ENCODE data around the gene GALNT17.
"Not testable (repeated sequence)": the region's sequence is repeated elsewhere in the genome, so short reads cannot be mapped to it uniquely, and the experiment has no call there.

The GALNT17 gene

GRCh38 chr7:71171476-71171875, 39.5 kb downstream of the GALNT17 start:
- no peak for DNase-seq

- no peak for DNase-seq
Measured at GRCh38 chr7:71173955-71174354, 42.0 kb downstream of the GALNT17 start.

GRCh38 chr7:71182438-71182935, 50.5 kb downstream of the GALNT17 start:
- no peak for DNase-seq

- DNase-seq: no peak
Measured at GRCh38 chr7:71184136-71184535, 52.2 kb downstream of the GALNT17 start.

GRCh38 chr7:71184609-71185008, 52.7 kb downstream of the GALNT17 start:
- DNase-seq: no peak

GRCh38 chr7:71186535-71187057, 54.7 kb downstream of the GALNT17 start:
- DNase-seq: no peak

- DNase-seq: no peak
Measured at GRCh38 chr7:71191771-71192170, 59.8 kb downstream of the GALNT17 start.

GRCh38 chr7:71193099-71193810, 61.3 kb downstream of the GALNT17 start:
- no peak for DNase-seq

- no peak for DNase-seq
Measured at GRCh38 chr7:71198391-71198790, 66.4 kb downstream of the GALNT17 start.

GRCh38 chr7:71198887-71199286, 66.9 kb downstream of the GALNT17 start:
- DNase-seq: no peak

GRCh38 chr7:71206184-71206583, 74.2 kb downstream of the GALNT17 start:
- no peak for DNase-seq

GRCh38 chr7:71208881-71209280, 76.9 kb downstream of the GALNT17 start:
- DNase-seq: no peak

- DNase-seq: not testable (repeated sequence)
Measured at GRCh38 chr7:71209484-71209883, 77.5 kb downstream of the GALNT17 start.

- DNase-seq: no peak
Measured at GRCh38 chr7:71210220-71210619, 78.3 kb downstream of the GALNT17 start.

GRCh38 chr7:71212433-71212832, 80.5 kb downstream of the GALNT17 start:
- not testable (repeated sequence) for DNase-seq

GRCh38 chr7:71216211-71216610, 84.3 kb downstream of the GALNT17 start:
- DNase-seq: no peak

- DNase-seq: no peak
Measured at GRCh38 chr7:71220210-71220695, 88.3 kb downstream of the GALNT17 start.

- DNase-seq: no peak
Measured at GRCh38 chr7:71221049-71221448, 89.1 kb downstream of the GALNT17 start.

GRCh38 chr7:71221549-71221948, 89.6 kb downstream of the GALNT17 start:
- DNase-seq: no peak

GRCh38 chr7:71227126-71227525, 95.2 kb downstream of the GALNT17 start:
- DNase-seq: no peak

- no peak for DNase-seq
Measured at GRCh38 chr7:71229148-71229547, 97.2 kb downstream of the GALNT17 start.

GRCh38 chr7:71229699-71230098, 97.8 kb downstream of the GALNT17 start:
- DNase-seq: no peak

- DNase-seq: no peak
Measured at GRCh38 chr7:71235253-71235652, 103.3 kb downstream of the GALNT17 start.

GRCh38 chr7:71236230-71237105, 104.5 kb downstream of the GALNT17 start:
- DNase-seq: no peak

Data from kidney glomerular epithelial cell (primary cell).